HepG2 (cell line): Measurements from ENCODE around the gene PYGO2. TPM values are rescaled to one million over a fixed set of nuclear protein-coding genes. Genes with fewer than 3 reads are reported as not detected.

Source experiments
- ATAC-seq: fragments of 200-7000 bp; cut with Tn5 transposase; 3 replicates; pipeline ENCODE4 v1.9.1; 2020; ENCODE audit warnings: mild to moderate bottlenecking, moderate library complexity
- BruUV-seq: library from RNA; stranded (reverse); fragments of 400-500 nt; replicated peaks from 2 replicates; lab custom pipeline; 2021; lab: Mats Ljungman, UMichigan
- CTCF ChIA-PET: fragments of 300-600 bp; formaldehyde crosslinking; extraction: SDS; loops from one replicate; lab custom pipeline; 2021; ENCODE audit warnings: low total read pairs, inconsistent platforms, low intra/inter-chr PET ratio; lab: Yijun Ruan, JAX
- POLR2A ChIA-PET: fragments of 350-600 bp; sonication (Branson Sonifier 250); formaldehyde crosslinking; loops from one replicate; lab custom pipeline; 2020; ENCODE audit warnings: antibody characterized with exemption, inconsistent platforms; lab: Yijun Ruan, JAX
- DNase-seq: peaks from one replicate; pipeline ENCODE4 v3.0.0-alpha.2; 2015; ENCODE audit warnings: low spot score
- FAIRE-seq: peaks from 3 replicates; lab custom pipeline; 2011; peaks lifted over from hg19 to GRCh38; lab: Jason Lieb, UNC
- H2AFZ ChIP-seq: one replicate; pipeline ENCODE4 v1.6.1; 2011; ENCODE audit warnings: low read length, inconsistent platforms
- H3K27ac ChIP-seq: fragments of 300-600 bp; 3 replicates; pipeline ENCODE4 v1.8.0; 2011; ENCODE audit warnings: mixed run types, mild to moderate bottlenecking, mixed read lengths, low read length, inconsistent platforms; ENCODE audit not compliant: insufficient read depth; ENCODE audit errors: extremely low read length
- H3K27me3 ChIP-seq, 2 experiments: fragments of 200-600 bp in 1 of 2; 2 replicates in 1 of 2; 3 replicates in 1 of 2; pipeline versions ENCODE4 v1.6.0 to v1.8.0; 2011; ENCODE audit warnings: low read length in 2 of 2, mild to moderate bottlenecking in 2 of 2, moderate library complexity in 2 of 2, inconsistent platforms in 1 of 2; ENCODE audit not compliant: insufficient read depth in 2 of 2, control insufficient read depth in 1 of 2
- H3K36me3 ChIP-seq, 2 experiments: fragments of 200-600 bp in 1 of 2; replicated peaks in 1 of 2; 2 replicates in 1 of 2; 3 replicates in 1 of 2; pipeline versions ENCODE4 v1.5.1 to v1.8.0; 2011; ENCODE audit warnings: low read length in 2 of 2, inconsistent platforms in 1 of 2; ENCODE audit not compliant: insufficient read depth in 2 of 2, control insufficient read depth in 1 of 2
- H3K4me1 ChIP-seq: 2 replicates; pipeline ENCODE4 v1.5.1; 2012; ENCODE audit warnings: low read length, inconsistent platforms; ENCODE audit not compliant: insufficient read depth
- H3K4me2 ChIP-seq: 2 replicates; pipeline ENCODE4 v1.6.0; 2011; ENCODE audit warnings: low read depth, low read length, inconsistent platforms
- H3K4me3 ChIP-seq, 3 experiments: fragments of 200-600 bp in 1 of 3; sonication (generic), shearing (Covaris generic) in 1 of 3; replicated peaks in 1 of 3; 2 replicates each; pipeline ENCODE4 v1.5.1; 2011 to 2016; ENCODE audit warnings: low read length in 3 of 3, inconsistent platforms in 2 of 3, low read depth in 2 of 3, mild to moderate bottlenecking in 2 of 3, control low read depth in 1 of 3, mixed read lengths in 1 of 3; ENCODE audit not compliant: insufficient read depth in 1 of 3
- H3K79me2 ChIP-seq: one replicate; pipeline ENCODE4 v1.6.1; 2011; ENCODE audit warnings: low read length, inconsistent platforms; ENCODE audit not compliant: insufficient read depth
- H3K9ac ChIP-seq: 2 replicates; pipeline ENCODE4 v1.6.0; 2011; ENCODE audit warnings: mild to moderate bottlenecking, low read depth, low read length, inconsistent platforms; ENCODE audit not compliant: insufficient read depth
- H3K9me3 ChIP-seq: 2 replicates; pipeline ENCODE4 v1.5.1; 2012; ENCODE audit warnings: mild to moderate bottlenecking, low read length
- H4K20me1 ChIP-seq: 2 replicates; pipeline ENCODE4 v1.6.0; 2011; ENCODE audit warnings: inconsistent platforms, mild to moderate bottlenecking, low read length, moderate library complexity; ENCODE audit not compliant: insufficient read depth
- ARNT2 ChIP-seq: sonication (generic); formaldehyde crosslinking; IDR thresholded peaks from 2 replicates; pipeline ENCODE4 v1.8.0; 2022; ENCODE audit warnings: mild to moderate bottlenecking, low read depth, missing genetic modification reagents, moderate library complexity
- FOSL1 ChIP-seq: sonication (generic); formaldehyde crosslinking; IDR thresholded peaks from 2 replicates; pipeline ENCODE4 v1.9.0; 2021; ENCODE audit warnings: missing genetic modification reagents, borderline replicate concordance
- FOXJ3 ChIP-seq: sonication (generic); formaldehyde crosslinking; IDR thresholded peaks from 2 replicates; pipeline ENCODE4 v1.4.0; 2020; ENCODE audit warnings: missing genetic modification reagents, mild to moderate bottlenecking, borderline replicate concordance
- GABPA ChIP-seq, 2 experiments: IDR thresholded peaks; 2 replicates each; pipeline ENCODE4 v1.6.1; 2011 to 2016; ENCODE audit warnings: low read depth in 2 of 2, low read length in 1 of 2, missing biosample characterization in 1 of 2, missing genetic modification characterization in 1 of 2
- JUNB ChIP-seq: sonication (generic); formaldehyde crosslinking; IDR thresholded peaks from 2 replicates; pipeline ENCODE4 v1.8.0; 2022; ENCODE audit warnings: missing genetic modification reagents, mild to moderate bottlenecking, borderline replicate concordance
- MAF1 ChIP-seq: sonication (generic); formaldehyde crosslinking; IDR thresholded peaks from 2 replicates; pipeline ENCODE4 v1.5.0; 2020; ENCODE audit warnings: missing genetic modification reagents, borderline replicate concordance
- WIZ ChIP-seq: sonication (generic); formaldehyde crosslinking; IDR thresholded peaks from 2 replicates; pipeline ENCODE4 v1.5.1; 2020; ENCODE audit warnings: mild to moderate bottlenecking, missing genetic modification reagents
- ZBTB33 ChIP-seq: sonication (generic); formaldehyde crosslinking; IDR thresholded peaks from 2 replicates; pipeline ENCODE4 v1.4.0; 2020; ENCODE audit warnings: missing genetic modification reagents
- ZNF296 ChIP-seq: sonication (generic); formaldehyde crosslinking; conservative IDR thresholded peaks from 2 replicates; pipeline ENCODE4 v1.5.0; 2020; ENCODE audit warnings: mild to moderate bottlenecking, missing genetic modification reagents
- ZNF430 ChIP-seq: sonication (generic); formaldehyde crosslinking; IDR thresholded peaks from 2 replicates; pipeline ENCODE4 v1.9.0; 2021; ENCODE audit warnings: mild to moderate bottlenecking, missing genetic modification reagents
- ZNF446 ChIP-seq: sonication (generic); formaldehyde crosslinking; IDR thresholded peaks from 2 replicates; pipeline ENCODE4 v1.5.0; 2020; ENCODE audit warnings: mild to moderate bottlenecking, missing genetic modification reagents
- ZNF552 ChIP-seq: sonication (generic); formaldehyde crosslinking; IDR thresholded peaks from 2 replicates; pipeline ENCODE4 v1.9.0; 2022; ENCODE audit warnings: missing genetic modification reagents, mild to moderate bottlenecking, borderline replicate concordance
- ZNF562 ChIP-seq: sonication (generic); formaldehyde crosslinking; IDR thresholded peaks from 2 replicates; pipeline ENCODE4 v1.8.0; 2022; ENCODE audit warnings: missing genetic modification reagents, borderline replicate concordance
- ZNF569 ChIP-seq: sonication (generic); formaldehyde crosslinking; IDR thresholded peaks from 2 replicates; pipeline ENCODE4 v1.5.0; 2020; ENCODE audit warnings: mild to moderate bottlenecking, missing genetic modification reagents, moderate library complexity, borderline replicate concordance
- ZNF574 ChIP-seq: sonication (generic); formaldehyde crosslinking; IDR thresholded peaks from 2 replicates; pipeline ENCODE4 v1.4.0; 2020; ENCODE audit warnings: missing genetic modification reagents
- ZNF766 ChIP-seq: sonication (generic); formaldehyde crosslinking; IDR thresholded peaks from 2 replicates; pipeline ENCODE4 v1.5.0; 2020; ENCODE audit warnings: missing genetic modification reagents, borderline replicate concordance
- WGBS: methylation state at CpG from one replicate; pipeline ENCODE4 v1.1.6; 2017; ENCODE audit warnings: low lambda C conversion rate; 5-methylcytosine and 5-hydroxymethylcytosine counted together
- in situ Hi-C: cut with HindIII; loops from 2 replicates; pipeline ENCODE4 v1.10.0; 2017; ENCODE audit warnings: low pct_unique_long_range_greater_than_20kb; ENCODE audit not compliant: extremely low pct_ligation_motif_present
- intact Hi-C: fragments of 100-400 bp; cut with micrococcal nuclease; formaldehyde crosslinking; loops from one replicate; pipeline ENCODE4 v1.10.0; 2022; ENCODE audit not compliant: unreplicated experiment
- polyA plus RNA-seq, 8 experiments: library from polyadenylated mRNA; depleted of rRNA in 3 of 8; stranded (reverse) in 7 of 8; unstranded in 1 of 8; fragments of >200 nt; fragmentation: Illumina TruSeq in 4 of 8; extraction: Trizol in 4 of 8; gene quantifications; 2 replicates each; pipeline versions ENCODE4 v1.2.1 to v1.2.3, GENCODE V29; 2011 to 2016; ENCODE audit warnings: low read depth in 4 of 8, missing spikeins in 1 of 8, mixed read lengths in 1 of 8; ENCODE audit not compliant: insufficient read depth in 1 of 8
- total RNA-seq, 5 experiments: library from RNA; depleted of rRNA; stranded (reverse); fragments of >200 nt; fragmentation: Illumina TruSeq; extraction: Trizol; gene quantifications; 2 replicates each; pipeline ENCODE4 v1.2.3, GENCODE V29; 2016; ENCODE audit warnings: low read depth in 1 of 5
- TF ChIP-seq, protein P1 (sequence below): sonication (generic); IDR thresholded peaks from 2 replicates; pipeline ENCODE4 v1.6.1; 2016; ENCODE audit warnings: low read depth, borderline replicate concordance

The PYGO2 gene
- total and polyA plus RNA-seq, 2 of the 13 experiments (the other 11 are each of a cell fraction or from before 2014, with no cell fraction given): 20.3 to 21.8 TPM

- peak overlapping the region; percentile 88 for H3K27ac ChIP-seq
- DNase-seq (peak; percentile 87), ATAC-seq (peak; percentile 83), FAIRE-seq (peak; percentile 99)
- H3K79me2 ChIP-seq: no peaks in the 10 kb centered on the region
- H3K4me1 ChIP-seq: peaks cover 64% of the 10 kb centered on the region
- no peaks in the 10 kb centered on the region for H4K20me1 ChIP-seq
- in situ Hi-C loops: no loop called here
- peak overlapping the region; percentile 56 for H3K4me2 ChIP-seq
- 4% methylated on average over 6 of the region's 9 CpGs for WGBS
- H3K36me3 ChIP-seq: peaks cover 0 to 2% of the 10 kb centered on the region in 2 experiments; a peak in 2 of 5 replicates
- BruUV-seq: no TSS peak
- CTCF ChIA-PET: interaction anchor here (1.7 kb wide), 1 partner anchor 73 kb away, joined by 5 read pairs; no protein-coding TSS in a partner anchor
- H2AFZ ChIP-seq: no peak overlapping the region
- no peaks in the 10 kb centered on the region for H3K9me3 ChIP-seq
- peak overlapping the region; percentile 60 for H3K9ac ChIP-seq
- H3K4me3 ChIP-seq: peak overlapping the region in 1 of 3 experiments; percentile 27; a peak in 2 of 6 replicates
- POLR2A ChIA-PET: interaction anchor here (0.6 to 3.0 kb wide), 16 partner anchors 8 to 332 kb away, joined by 3 to 22 read pairs (median 4); partner anchors contain the start of genes ADAM15, EFNA4, PMVK and PYGO2
- intact Hi-C loops: loop anchor here (1.0 kb wide), 1 partner anchor 38 kb away; no protein-coding TSS in a partner anchor
- H3K27me3 ChIP-seq: no peaks in the 10 kb centered on the region
- TF ChIP-seq ZNF446 (CRISPR knock-in tag): no peak
- TF ChIP-seq MAF1: no peak
- peak; percentile 45; the same call in 1 of the 2 replicates for TF ChIP-seq FOXJ3 (CRISPR knock-in tag)
- TF ChIP-seq ZNF296 (CRISPR knock-in tag): no peak
- peak; percentile 97 for TF ChIP-seq ZNF430 (CRISPR knock-in tag)
- TF ChIP-seq GABPA (IDR thresholded peaks at IDR 0.05; ENCODE audit: low read depth, low read length): no peak
- peak; percentile 52; the same call in 1 of the 2 replicates for TF ChIP-seq GABPA (CRISPR knock-in tag; IDR thresholded peaks at IDR 0.05; ENCODE audit: low read depth)
- no peak for TF ChIP-seq WIZ (CRISPR knock-in tag)
- no peak for TF ChIP-seq ZBTB33 (CRISPR knock-in tag)
- TF ChIP-seq ZNF562 (CRISPR knock-in tag): no peak
- TF ChIP-seq ZNF574 (CRISPR knock-in tag): peak; percentile 73
- TF ChIP-seq, protein P1, sequence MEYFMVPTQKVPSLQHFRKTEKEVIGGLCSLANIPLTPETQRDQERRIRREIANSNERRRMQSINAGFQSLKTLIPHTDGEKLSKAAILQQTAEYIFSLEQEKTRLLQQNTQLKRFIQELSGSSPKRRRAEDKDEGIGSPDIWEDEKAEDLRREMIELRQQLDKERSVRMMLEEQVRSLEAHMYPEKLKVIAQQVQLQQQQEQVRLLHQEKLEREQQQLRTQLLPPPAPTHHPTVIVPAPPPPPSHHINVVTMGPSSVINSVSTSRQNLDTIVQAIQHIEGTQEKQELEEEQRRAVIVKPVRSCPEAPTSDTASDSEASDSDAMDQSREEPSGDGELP: no peak
- no peak for TF ChIP-seq ZNF569 (CRISPR knock-in tag)
- no peak for TF ChIP-seq ZNF766 (CRISPR knock-in tag)
- TF ChIP-seq JUNB (CRISPR knock-in tag): no peak
- no peak for TF ChIP-seq ARNT2 (CRISPR knock-in tag)
- TF ChIP-seq FOSL1 (CRISPR knock-in tag): no peak
- TF ChIP-seq ZNF552 (CRISPR knock-in tag): no peak
These were observed 17.0 kb downstream of the PYGO2 start for GRCh38 chr1:154944401-154945159.
